ENCODE data around the gene FAM89B.

Gene FAM89B

DNA sequence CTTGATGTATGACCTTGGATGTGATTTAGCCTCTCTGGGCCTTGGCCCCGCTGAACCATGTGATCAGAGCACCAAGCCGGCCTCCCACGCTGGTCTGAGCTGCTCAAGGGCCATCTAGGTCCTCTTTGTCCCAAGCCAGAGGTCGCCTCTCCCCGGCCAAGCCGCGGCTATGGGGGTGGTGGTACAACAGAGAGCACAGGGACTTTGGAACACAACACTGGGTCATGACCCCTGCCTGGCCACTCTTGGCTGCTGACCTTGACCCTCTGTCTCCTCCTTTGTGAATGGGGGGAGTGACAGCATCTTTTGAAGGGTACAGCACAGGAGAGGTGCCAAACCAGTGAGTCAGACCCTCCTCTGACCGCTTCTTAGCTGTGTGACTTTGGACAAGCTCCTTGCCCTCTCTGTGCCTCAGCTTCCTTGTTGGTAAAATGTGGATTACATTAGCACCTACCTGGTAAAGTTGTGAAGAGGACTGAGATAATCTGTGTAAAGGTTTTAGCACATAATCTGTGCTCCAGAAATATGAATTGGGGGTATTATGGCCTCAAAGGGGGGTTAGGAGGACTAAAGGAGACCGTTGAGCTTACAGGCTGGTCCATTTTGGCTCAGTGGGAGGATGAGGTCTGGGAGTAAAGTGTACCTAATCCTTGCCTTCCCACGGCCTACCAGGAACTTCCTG lies 42.7 kb upstream of the FAM89B start:
- Histone ChIP-seq H3K4me1 (ENCODE audit: control insufficient read depth in 1 of 2, insufficient read depth in 2 of 2, low read length in 2 of 2) (peaks cover 10 to 17% of the 10 kb centered on the region in 2 donors), H3K36me3 (ENCODE audit: control insufficient read depth in 1 of 2, insufficient read depth in 2 of 2, low read length in 2 of 2) (peaks cover 25 to 52% of the 10 kb centered on the region in 2 donors), H3K9me3 (ENCODE audit: control insufficient read depth in 1 of 2, low read length in 2 of 2) (no peaks in the 10 kb centered on the region), H3K4me3 (ENCODE audit: low read depth in 1 of 2, low read length in 2 of 2) (no peak overlapping the region), H3K9ac (ENCODE audit: low read depth in 1 of 2, low read length in 2 of 2) (no peak overlapping the region), H3K27me3 (ENCODE audit: control insufficient read depth in 1 of 2, insufficient read depth in 2 of 2, low read length in 2 of 2) (no peaks in the 10 kb centered on the region), H3K27ac (ENCODE audit: low read depth, low read length) (no peak overlapping the region)

DNA sequence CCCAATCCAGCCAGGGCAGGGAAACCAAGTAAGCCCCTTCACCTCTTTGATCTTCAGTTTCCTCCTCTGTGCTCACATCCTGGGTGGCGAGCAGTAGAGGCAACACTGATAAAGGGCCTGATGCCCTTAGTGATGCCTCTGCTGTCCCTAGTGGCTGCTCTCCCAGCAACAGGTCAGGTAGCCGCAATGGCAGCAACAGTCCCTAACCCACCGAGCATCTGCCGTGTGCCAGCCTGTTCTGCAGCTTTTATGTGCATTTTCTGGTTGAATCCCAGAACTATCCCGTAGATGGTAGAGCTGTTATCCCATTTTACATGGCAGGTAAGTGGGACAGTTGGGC lies 42.2 kb upstream of the FAM89B start:
- H3K27ac ChIP-seq (ENCODE audit: low read depth, low read length): no peak overlapping the region
- H3K36me3 ChIP-seq (ENCODE audit: control insufficient read depth in 1 of 2, insufficient read depth in 2 of 2, low read length in 2 of 2): peaks cover 25 to 55% of the 10 kb centered on the region in 2 donors
- no peaks in the 10 kb centered on the region for H3K9me3 ChIP-seq (ENCODE audit: control insufficient read depth in 1 of 2, low read length in 2 of 2)
- H3K4me3 ChIP-seq (ENCODE audit: low read depth in 1 of 2, low read length in 2 of 2): no peak overlapping the region
- H3K9ac ChIP-seq (ENCODE audit: low read depth in 1 of 2, low read length in 2 of 2): no peak overlapping the region
- no peaks in the 10 kb centered on the region for H3K27me3 ChIP-seq (ENCODE audit: control insufficient read depth in 1 of 2, insufficient read depth in 2 of 2, low read length in 2 of 2)
- H3K4me1 ChIP-seq (ENCODE audit: control insufficient read depth in 1 of 2, insufficient read depth in 2 of 2, low read length in 2 of 2): peaks cover 10 to 17% of the 10 kb centered on the region in 2 donors

DNA sequence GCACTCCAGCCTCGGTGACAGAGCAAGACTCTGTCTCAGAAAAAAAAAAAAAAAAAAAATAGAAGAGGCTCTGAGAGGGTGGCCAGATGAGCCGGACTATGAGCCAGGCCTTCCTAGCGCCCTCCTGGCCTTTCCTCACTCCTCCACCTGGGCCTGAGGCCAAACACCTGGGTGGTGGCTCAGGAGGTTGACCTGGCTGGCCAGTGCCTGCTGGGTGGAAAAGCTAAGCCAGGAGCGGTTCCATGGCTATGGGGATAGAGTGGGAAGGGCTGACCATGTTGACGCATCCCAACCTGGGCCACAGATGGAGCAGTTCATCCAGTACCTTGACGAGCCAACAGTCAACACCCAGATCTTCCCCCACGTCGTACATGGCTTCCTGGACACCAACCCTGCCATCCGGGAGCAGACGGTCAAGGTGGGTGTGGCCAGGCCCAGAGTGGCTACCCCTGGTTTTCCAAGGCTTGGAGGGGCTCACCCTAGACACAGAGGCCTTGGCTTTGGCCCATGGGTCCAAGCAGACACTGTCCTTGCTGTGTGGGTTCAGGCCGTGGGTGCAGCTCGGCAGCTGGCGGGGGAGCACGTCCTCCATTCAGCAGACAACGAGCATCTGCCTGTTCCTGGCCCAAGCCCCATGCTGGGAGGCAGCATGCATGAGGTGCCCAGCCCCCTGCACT lies 39.8 kb upstream of the FAM89B start:
- Histone ChIP-seq H3K36me3 (ENCODE audit: control insufficient read depth in 1 of 2, insufficient read depth in 2 of 2, low read length in 2 of 2) (peaks cover 25 to 69% of the 10 kb centered on the region in 2 donors), H3K27ac (ENCODE audit: low read depth, low read length) (no peak overlapping the region), H3K4me3 (ENCODE audit: low read depth in 1 of 2, low read length in 2 of 2) (no peak overlapping the region), H3K27me3 (ENCODE audit: control insufficient read depth in 1 of 2, insufficient read depth in 2 of 2, low read length in 2 of 2) (no peaks in the 10 kb centered on the region), H3K4me1 (ENCODE audit: control insufficient read depth in 1 of 2, insufficient read depth in 2 of 2, low read length in 2 of 2) (no peaks in the 10 kb centered on the region), H3K9ac (ENCODE audit: low read depth in 1 of 2, low read length in 2 of 2) (no peak overlapping the region), H3K9me3 (ENCODE audit: control insufficient read depth in 1 of 2, low read length in 2 of 2) (no peaks in the 10 kb centered on the region)

DNA sequence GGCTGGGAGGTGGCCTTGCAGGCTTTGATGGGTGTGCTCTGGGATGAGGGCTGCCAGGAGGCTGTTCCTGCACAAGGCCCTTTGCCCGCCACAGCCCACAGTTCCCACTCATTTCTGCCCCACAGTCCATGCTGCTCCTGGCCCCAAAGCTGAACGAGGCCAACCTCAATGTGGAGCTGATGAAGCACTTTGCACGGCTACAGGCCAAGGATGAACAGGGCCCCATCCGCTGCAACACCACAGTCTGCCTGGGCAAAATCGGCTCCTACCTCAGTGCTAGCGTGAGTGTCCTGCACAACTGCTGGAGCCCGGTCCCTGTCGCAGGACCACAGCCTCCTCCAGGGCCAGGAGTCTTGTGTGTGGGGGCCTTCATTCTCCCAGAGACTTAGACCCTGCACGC lies 37.2 kb upstream of the FAM89B start:
- Histone ChIP-seq H3K9me3 (ENCODE audit: control insufficient read depth in 1 of 2, low read length in 2 of 2) (no peaks in the 10 kb centered on the region), H3K27ac (ENCODE audit: low read depth, low read length) (no peak overlapping the region), H3K36me3 (ENCODE audit: control insufficient read depth in 1 of 2, insufficient read depth in 2 of 2, low read length in 2 of 2) (peaks cover 28 to 67% of the 10 kb centered on the region in 2 donors), H3K4me1 (ENCODE audit: control insufficient read depth in 1 of 2, insufficient read depth in 2 of 2, low read length in 2 of 2) (peaks cover 0 to 5% of the 10 kb centered on the region in 2 donors), H3K27me3 (ENCODE audit: control insufficient read depth in 1 of 2, insufficient read depth in 2 of 2, low read length in 2 of 2) (no peaks in the 10 kb centered on the region), H3K9ac (ENCODE audit: low read depth in 1 of 2, low read length in 2 of 2) (no peak overlapping the region), H3K4me3 (ENCODE audit: low read depth in 1 of 2, low read length in 2 of 2) (no peak overlapping the region)

DNA sequence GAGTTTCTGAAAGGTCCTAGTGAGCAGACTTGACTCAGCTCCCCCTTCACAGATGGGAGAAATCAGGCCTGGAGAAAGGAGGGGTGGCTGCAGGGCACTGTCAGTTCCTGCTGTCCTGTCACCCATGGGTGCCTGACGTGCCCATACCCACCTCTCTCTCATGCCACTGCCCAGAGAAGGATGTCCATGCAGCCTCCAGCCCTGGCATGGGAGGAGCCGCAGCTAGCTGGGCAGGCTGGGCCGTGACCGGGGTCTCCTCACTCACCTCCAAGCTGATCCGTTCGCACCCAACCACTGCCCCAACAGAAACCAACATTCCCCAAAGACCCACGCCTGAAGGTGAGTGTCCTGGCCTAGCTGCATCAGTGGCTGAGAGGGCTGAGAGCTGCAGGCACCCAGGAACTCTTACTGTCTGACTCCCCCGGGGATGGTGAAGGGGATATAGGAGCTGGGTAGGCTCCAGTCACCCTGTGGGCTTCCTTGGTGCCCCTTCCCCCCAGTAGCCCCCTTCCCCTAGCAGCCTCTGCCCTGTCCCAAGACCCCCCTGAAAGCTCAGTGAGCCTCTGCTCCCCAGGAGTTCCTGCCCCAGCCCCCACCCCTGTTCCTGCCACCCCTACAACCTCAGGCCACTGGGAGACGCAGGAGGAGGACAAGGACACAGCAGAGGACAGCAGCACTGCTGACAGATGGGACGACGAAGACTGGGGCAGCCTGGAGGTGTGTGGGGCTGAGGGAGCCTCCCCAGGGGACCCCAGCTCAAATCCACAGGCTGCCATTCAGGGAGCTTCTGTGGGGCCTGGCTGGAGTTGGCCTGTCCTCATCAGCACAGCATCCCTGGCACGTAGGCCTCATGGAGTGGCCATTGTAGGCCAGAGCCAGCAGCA lies 35.7 kb upstream of the FAM89B start:
- no peak overlapping the region for H3K4me3 ChIP-seq (ENCODE audit: low read depth in 1 of 2, low read length in 2 of 2)
- no peaks in the 10 kb centered on the region for H3K9me3 ChIP-seq (ENCODE audit: control insufficient read depth in 1 of 2, low read length in 2 of 2)
- H3K36me3 ChIP-seq (ENCODE audit: control insufficient read depth in 1 of 2, insufficient read depth in 2 of 2, low read length in 2 of 2): peaks cover 14 to 51% of the 10 kb centered on the region in 2 donors
- H3K27ac ChIP-seq (ENCODE audit: low read depth, low read length): no peak overlapping the region
- no peaks in the 10 kb centered on the region for H3K27me3 ChIP-seq (ENCODE audit: control insufficient read depth in 1 of 2, insufficient read depth in 2 of 2, low read length in 2 of 2)
- H3K4me1 ChIP-seq (ENCODE audit: control insufficient read depth in 1 of 2, insufficient read depth in 2 of 2, low read length in 2 of 2): peaks cover 9 to 12% of the 10 kb centered on the region in 2 donors
- no peak overlapping the region for H3K9ac ChIP-seq (ENCODE audit: low read depth in 1 of 2, low read length in 2 of 2)

DNA sequence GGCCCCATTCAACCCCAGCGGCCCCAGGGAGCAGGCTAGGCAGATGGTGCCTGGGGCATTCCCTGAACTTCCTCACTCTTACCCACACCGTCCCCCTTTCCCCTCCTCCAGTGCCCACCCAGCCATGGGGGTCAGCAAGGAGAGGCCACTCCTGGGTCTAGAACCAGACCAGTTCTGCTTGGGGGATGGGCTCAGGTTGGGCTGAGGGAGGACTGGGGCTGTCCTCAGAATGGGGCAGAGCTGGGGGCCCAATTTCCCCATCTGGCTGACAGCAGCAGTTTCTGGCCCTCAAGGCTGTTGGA lies 35.1 kb upstream of the FAM89B start:
- H3K27ac ChIP-seq (ENCODE audit: low read depth, low read length): no peak overlapping the region
- no peaks in the 10 kb centered on the region for H3K9me3 ChIP-seq (ENCODE audit: control insufficient read depth in 1 of 2, low read length in 2 of 2)
- H3K9ac ChIP-seq (ENCODE audit: low read depth in 1 of 2, low read length in 2 of 2): no peak overlapping the region
- H3K36me3 ChIP-seq (ENCODE audit: control insufficient read depth in 1 of 2, insufficient read depth in 2 of 2, low read length in 2 of 2): peaks cover 11 to 47% of the 10 kb centered on the region in 2 donors
- no peaks in the 10 kb centered on the region for H3K27me3 ChIP-seq (ENCODE audit: control insufficient read depth in 1 of 2, insufficient read depth in 2 of 2, low read length in 2 of 2)
- no peak overlapping the region for H3K4me3 ChIP-seq (ENCODE audit: low read depth in 1 of 2, low read length in 2 of 2)
- H3K4me1 ChIP-seq (ENCODE audit: control insufficient read depth in 1 of 2, insufficient read depth in 2 of 2, low read length in 2 of 2): peaks cover 12 to 17% of the 10 kb centered on the region in 2 donors

DNA sequence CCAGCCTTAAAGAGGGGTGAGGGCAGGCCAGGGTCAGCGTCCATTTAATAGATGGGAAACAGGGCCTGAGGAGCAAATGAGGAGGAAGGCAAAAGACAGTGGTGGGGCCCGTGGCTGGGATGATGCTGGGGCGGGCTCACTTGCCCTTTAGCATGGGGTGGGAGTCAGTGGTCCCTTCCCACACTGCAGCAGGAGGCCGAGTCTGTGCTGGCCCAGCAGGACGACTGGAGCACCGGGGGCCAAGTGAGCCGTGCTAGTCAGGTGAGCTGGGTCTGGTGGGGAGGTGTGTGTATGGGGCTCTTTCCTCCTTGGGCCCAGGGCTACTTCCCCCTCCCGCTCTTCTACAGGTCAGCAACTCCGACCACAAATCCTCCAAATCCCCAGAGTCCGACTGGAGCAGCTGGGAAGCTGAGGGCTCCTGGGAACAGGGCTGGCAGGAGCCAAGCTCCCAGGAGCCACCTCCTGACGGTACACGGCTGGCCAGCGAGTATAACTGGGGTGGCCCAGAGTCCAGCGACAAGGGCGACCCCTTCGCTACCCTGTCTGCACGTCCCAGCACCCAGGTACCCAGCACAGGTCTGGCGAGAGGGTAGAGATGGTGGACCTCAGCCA lies 34.6 kb upstream of the FAM89B start:
- no peak overlapping the region for H3K27ac ChIP-seq (ENCODE audit: low read depth, low read length)
- no peak overlapping the region for H3K9ac ChIP-seq (ENCODE audit: low read depth in 1 of 2, low read length in 2 of 2)
- H3K9me3 ChIP-seq (ENCODE audit: control insufficient read depth in 1 of 2, low read length in 2 of 2): no peaks in the 10 kb centered on the region
- H3K4me3 ChIP-seq (ENCODE audit: low read depth in 1 of 2, low read length in 2 of 2): no peak overlapping the region
- peaks cover 12 to 17% of the 10 kb centered on the region in 2 donors for H3K4me1 ChIP-seq (ENCODE audit: control insufficient read depth in 1 of 2, insufficient read depth in 2 of 2, low read length in 2 of 2)
- no peaks in the 10 kb centered on the region for H3K27me3 ChIP-seq (ENCODE audit: control insufficient read depth in 1 of 2, insufficient read depth in 2 of 2, low read length in 2 of 2)
- H3K36me3 ChIP-seq (ENCODE audit: control insufficient read depth in 1 of 2, insufficient read depth in 2 of 2, low read length in 2 of 2): peaks cover 7 to 45% of the 10 kb centered on the region in 2 donors

DNA sequence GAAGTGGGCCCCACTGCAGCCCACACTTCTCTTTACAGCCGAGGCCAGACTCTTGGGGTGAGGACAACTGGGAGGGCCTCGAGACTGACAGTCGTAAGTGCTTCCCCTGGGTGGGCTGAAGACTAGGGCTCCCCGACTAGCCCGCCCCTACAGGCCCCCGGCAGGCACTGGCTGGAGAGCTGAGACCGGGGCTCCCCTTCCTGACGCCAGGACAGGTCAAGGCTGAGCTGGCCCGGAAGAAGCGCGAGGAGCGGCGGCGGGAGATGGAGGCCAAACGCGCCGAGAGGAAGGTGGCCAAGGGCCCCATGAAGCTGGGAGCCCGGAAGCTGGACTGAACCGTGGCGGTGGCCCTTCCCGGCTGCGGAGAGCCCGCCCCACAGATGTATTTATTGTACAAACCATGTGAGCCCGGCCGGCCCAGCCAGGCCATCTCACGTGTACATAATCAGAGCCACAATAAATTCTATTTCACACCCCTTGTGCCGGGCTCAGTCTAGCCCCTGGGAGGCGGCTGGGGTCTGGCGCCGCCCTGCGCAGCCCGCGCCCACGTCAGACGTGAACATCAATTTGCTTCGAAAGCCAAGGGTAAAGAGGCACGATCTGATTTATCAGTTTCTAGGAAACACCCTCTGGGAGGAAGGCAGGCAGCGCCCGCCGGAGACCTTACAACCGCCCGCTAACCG lies 34.0 kb upstream of the FAM89B start:
- Histone ChIP-seq H3K4me1 (ENCODE audit: control insufficient read depth in 1 of 2, insufficient read depth in 2 of 2, low read length in 2 of 2) (peaks cover 12 to 17% of the 10 kb centered on the region in 2 donors), H3K27me3 (ENCODE audit: control insufficient read depth in 1 of 2, insufficient read depth in 2 of 2, low read length in 2 of 2) (no peaks in the 10 kb centered on the region), H3K9ac (ENCODE audit: low read depth in 1 of 2, low read length in 2 of 2) (no peak overlapping the region), H3K4me3 (ENCODE audit: low read depth in 1 of 2, low read length in 2 of 2) (no peak overlapping the region), H3K36me3 (ENCODE audit: control insufficient read depth in 1 of 2, insufficient read depth in 2 of 2, low read length in 2 of 2) (peaks cover 3 to 43% of the 10 kb centered on the region in 2 donors), H3K27ac (ENCODE audit: low read depth, low read length) (no peak overlapping the region), H3K9me3 (ENCODE audit: control insufficient read depth in 1 of 2, low read length in 2 of 2) (no peaks in the 10 kb centered on the region)

DNA sequence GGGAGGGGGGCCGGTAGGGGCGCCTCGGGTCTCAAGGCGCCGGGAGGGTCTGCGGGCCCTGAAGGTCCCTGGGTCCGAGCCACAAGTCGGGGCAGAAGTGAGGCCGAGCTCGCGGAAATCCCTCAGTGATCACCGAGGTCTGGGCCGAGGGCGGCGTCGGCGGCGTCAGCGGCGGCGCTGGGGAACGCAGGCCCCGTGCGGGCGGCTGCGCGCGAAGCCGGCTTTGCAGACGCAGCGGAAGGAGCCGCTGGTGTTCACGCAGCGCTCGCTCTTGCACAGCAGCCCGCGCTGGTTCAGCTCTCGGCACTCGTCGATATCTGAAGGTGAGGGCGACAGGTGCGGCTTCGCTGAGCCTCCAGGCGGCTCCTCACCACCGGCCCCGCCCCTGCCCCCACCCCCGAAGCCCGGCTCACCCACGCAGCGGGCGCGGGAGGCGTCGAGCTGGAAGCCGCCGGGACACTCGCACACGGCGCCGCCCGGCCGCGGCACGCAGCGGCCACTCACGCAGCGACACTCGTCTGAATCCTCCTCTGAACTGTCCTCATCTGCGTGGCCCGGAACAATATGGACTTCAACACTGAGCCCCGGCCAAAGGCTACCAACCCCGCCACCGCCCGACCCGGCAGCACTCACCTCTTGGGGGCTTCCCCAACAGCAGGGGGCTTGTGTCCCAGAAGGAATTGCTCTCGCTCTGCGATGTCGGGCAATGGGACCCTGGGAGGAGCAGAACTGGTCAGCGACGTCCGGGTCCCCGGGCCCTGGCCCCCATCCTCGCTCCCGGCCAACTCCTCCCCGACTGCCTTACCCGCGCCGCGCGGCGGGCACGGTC lies 33.2 kb upstream of the FAM89B start:
- peak overlapping the region in 1 of 2 donors; percentile 49 for H3K9ac ChIP-seq (ENCODE audit: low read depth in 1 of 2, low read length in 2 of 2)
- peaks cover 3 to 41% of the 10 kb centered on the region in 2 donors for H3K36me3 ChIP-seq (ENCODE audit: control insufficient read depth in 1 of 2, insufficient read depth in 2 of 2, low read length in 2 of 2)
- peaks cover 12 to 17% of the 10 kb centered on the region in 2 donors for H3K4me1 ChIP-seq (ENCODE audit: control insufficient read depth in 1 of 2, insufficient read depth in 2 of 2, low read length in 2 of 2)

More for the DNA sequence above, 33.2 kb upstream of the FAM89B start:
- peak overlapping the region; percentile 84 to 89 for H3K4me3 ChIP-seq (ENCODE audit: low read depth in 1 of 2, low read length in 2 of 2)
- peak overlapping the region; percentile 89 for H3K27ac ChIP-seq (ENCODE audit: low read depth, low read length)
- H3K27me3 ChIP-seq (ENCODE audit: control insufficient read depth in 1 of 2, insufficient read depth in 2 of 2, low read length in 2 of 2): no peaks in the 10 kb centered on the region
- no peaks in the 10 kb centered on the region for H3K9me3 ChIP-seq (ENCODE audit: control insufficient read depth in 1 of 2, low read length in 2 of 2)
